GM23338 (cell line): ENCODE measurements around the gene NFKBIZ. TPM values are rescaled to one million over a fixed set of nuclear protein-coding genes. Genes with fewer than 3 reads are reported as not detected.
"Not testable (repeated sequence)": the region's sequence is repeated elsewhere in the genome, so short reads cannot be mapped to it uniquely, and the experiment has no call there.

Experiments used
- ATAC-seq: fragments of 200-7000 bp; cut with Tn5 transposase; 3 replicates; pipeline ENCODE4 v1.9.1; 2020
- DNase-seq: peaks from one replicate; pipeline ENCODE4 v3.0.0-alpha.2; 2015; ENCODE audit warnings: low spot score
- H2AFZ ChIP-seq: fragments of 200-600 bp; sonication (generic); 2 replicates; pipeline ENCODE4 v1.8.0; 2016; ENCODE audit warnings: antibody characterized with exemption, mild to moderate bottlenecking, moderate library complexity
- H3F3A ChIP-seq: fragments of 200-600 bp; sonication (generic); replicated peaks from 2 replicates; pipeline ENCODE4 v1.8.0; 2017; ENCODE audit warnings: antibody characterized with exemption, mixed run types, low read depth
- H3K27ac ChIP-seq: fragments of 200-600 bp; sonication (generic); 2 replicates; pipeline ENCODE4 v1.6.1; 2016; ENCODE audit warnings: low read depth
- H3K27me3 ChIP-seq: fragments of 200-600 bp; sonication (generic); 2 replicates; pipeline ENCODE4 v1.8.0; 2016; ENCODE audit warnings: mild to moderate bottlenecking, mixed run types, moderate library complexity; ENCODE audit not compliant: insufficient read depth
- H3K36me3 ChIP-seq: fragments of 200-600 bp; sonication (generic); 2 replicates; pipeline ENCODE4 v1.8.0; 2016; ENCODE audit warnings: mild to moderate bottlenecking; ENCODE audit not compliant: insufficient read depth
- H3K4me1 ChIP-seq: fragments of 200-600 bp; sonication (generic); 2 replicates; pipeline ENCODE4 v1.8.0; 2016; ENCODE audit warnings: mild to moderate bottlenecking, moderate library complexity; ENCODE audit not compliant: insufficient read depth
- H3K4me2 ChIP-seq: fragments of 200-600 bp; sonication (generic); 2 replicates; pipeline ENCODE4 v1.7.1; 2017; ENCODE audit warnings: mixed run types
- H3K4me3 ChIP-seq: fragments of 200-600 bp; sonication (generic); 2 replicates; pipeline ENCODE4 v1.6.1; 2016; ENCODE audit warnings: mixed run types
- H3K79me2 ChIP-seq: fragments of 200-600 bp; sonication (generic); replicated peaks from 2 replicates; pipeline ENCODE4 v1.8.0; 2017; ENCODE audit warnings: mild to moderate bottlenecking; ENCODE audit not compliant: insufficient read depth
- H3K9me2 ChIP-seq: fragments of 200-600 bp; sonication (generic); 2 replicates; pipeline ENCODE4 v1.8.0; 2017; ENCODE audit not compliant: insufficient read depth
- H4K20me1 ChIP-seq: fragments of 200-600 bp; sonication (generic); replicated peaks from 2 replicates; pipeline ENCODE4 v1.8.0; 2017; ENCODE audit warnings: mild to moderate bottlenecking; ENCODE audit not compliant: insufficient read depth
- H3K27ac Mint-ChIP-seq: 2 replicates; pipeline ENCODE4 v1.8.0; 2020; ENCODE audit warnings: inconsistent platforms, mild to moderate bottlenecking, moderate library complexity, mixed read lengths
- H3K27me3 Mint-ChIP-seq: 3 replicates; pipeline ENCODE4 v1.8.0; 2022; ENCODE audit warnings: low read depth, mild to moderate bottlenecking, moderate library complexity, mixed read lengths, inconsistent platforms; ENCODE audit not compliant: insufficient read depth, poor library complexity
- H3K36me3 Mint-ChIP-seq: 3 replicates; pipeline ENCODE4 v1.8.0; 2021; ENCODE audit warnings: low read depth, mild to moderate bottlenecking, inconsistent platforms, moderate library complexity, mixed read lengths
- H3K4me1 Mint-ChIP-seq: 3 replicates; pipeline ENCODE4 v1.8.0; 2020; ENCODE audit warnings: mild to moderate bottlenecking, inconsistent platforms, mixed read lengths
- H3K4me3 Mint-ChIP-seq: 3 replicates; pipeline ENCODE4 v1.8.0; 2021; ENCODE audit warnings: moderate library complexity, mild to moderate bottlenecking, inconsistent platforms, mixed read lengths
- H3K9me3 Mint-ChIP-seq: 3 replicates; pipeline ENCODE4 v1.8.0; 2020; ENCODE audit warnings: moderate library complexity, mild to moderate bottlenecking, inconsistent platforms, mixed read lengths
- CREB1 ChIP-seq: fragments of 250-450 bp; sonication (Bioruptor Pico); IDR thresholded peaks from 2 replicates; pipeline ENCODE4 v1.5.0; 2020; ENCODE audit warnings: low read depth, mild to moderate bottlenecking, moderate library complexity
- EZH2 ChIP-seq: fragments of 200-600 bp; sonication (generic); IDR thresholded peaks from one replicate; pipeline ENCODE4 v1.8.0; 2017; ENCODE audit warnings: antibody characterized with exemption, mild to moderate bottlenecking, low read depth; ENCODE audit not compliant: unreplicated experiment
- JUNB ChIP-seq: IDR thresholded peaks from one replicate; pipeline ENCODE4 v1.6.1; 2016; ENCODE audit warnings: antibody characterized with exemption; ENCODE audit not compliant: unreplicated experiment
- NANOG ChIP-seq: IDR thresholded peaks from 2 replicates; pipeline ENCODE4 v1.6.1; 2016; ENCODE audit warnings: antibody characterized with exemption, borderline replicate concordance
- POLR2AphosphoS5 ChIP-seq: IDR thresholded peaks from 2 replicates; pipeline ENCODE4 v1.6.1; 2016; ENCODE audit warnings: antibody characterized with exemption, low read depth
- STAT1 ChIP-seq: IDR thresholded peaks from one replicate; pipeline ENCODE4 v1.6.1; 2016; ENCODE audit warnings: antibody characterized with exemption; ENCODE audit not compliant: unreplicated experiment
- ZNF114 ChIP-seq: fragments of 250-450 bp; sonication (Bioruptor Pico); IDR thresholded peaks from 2 replicates; pipeline ENCODE4 v1.5.0; 2020; ENCODE audit warnings: mild to moderate bottlenecking, moderate library complexity
- ZNF331 ChIP-seq: fragments of 250-450 bp; sonication (Bioruptor Pico); IDR thresholded peaks from 2 replicates; pipeline ENCODE4 v1.5.0; 2020; ENCODE audit warnings: low read depth, mild to moderate bottlenecking, moderate library complexity
- ZNF462 ChIP-seq: fragments of 250-450 bp; sonication (Bioruptor Pico); IDR thresholded peaks from 2 replicates; pipeline ENCODE4 v1.5.0; 2020; ENCODE audit warnings: mild to moderate bottlenecking, moderate library complexity
- polyA plus RNA-seq: library from polyadenylated mRNA; unstranded; fragments of >200 nt; fragmentation: Nextera tagmentation; extraction: Ambion mirVana; gene quantifications from 2 replicates; pipeline ENCODE4 v1.2.1, GENCODE V29; 2016
- total RNA-seq: library from RNA; depleted of rRNA; stranded (reverse); fragments of >200 nt; shearing (Covaris generic); gene quantifications from 2 replicates; pipeline ENCODE4 v1.2.3, GENCODE V29; 2014
- TF ChIP-seq, protein P1 (sequence below): IDR thresholded peaks from 2 replicates; pipeline ENCODE4 v1.6.1; 2016; ENCODE audit warnings: antibody characterized with exemption

The NFKBIZ gene
- total and polyA plus RNA-seq, 2 experiments from 2014 or later, result 14.1 to 18.2 TPM

GRCh38 chr3:101884776-101885175 lies 35.5 kb downstream of the NFKBIZ start (continued):
- TF ChIP-seq, protein P1, sequence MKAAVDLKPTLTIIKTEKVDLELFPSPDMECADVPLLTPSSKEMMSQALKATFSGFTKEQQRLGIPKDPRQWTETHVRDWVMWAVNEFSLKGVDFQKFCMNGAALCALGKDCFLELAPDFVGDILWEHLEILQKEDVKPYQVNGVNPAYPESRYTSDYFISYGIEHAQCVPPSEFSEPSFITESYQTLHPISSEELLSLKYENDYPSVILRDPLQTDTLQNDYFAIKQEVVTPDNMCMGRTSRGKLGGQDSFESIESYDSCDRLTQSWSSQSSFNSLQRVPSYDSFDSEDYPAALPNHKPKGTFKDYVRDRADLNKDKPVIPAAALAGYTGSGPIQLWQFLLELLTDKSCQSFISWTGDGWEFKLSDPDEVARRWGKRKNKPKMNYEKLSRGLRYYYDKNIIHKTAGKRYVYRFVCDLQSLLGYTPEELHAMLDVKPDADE, result no peak
- TF ChIP-seq ZNF114 (CRISPR knock-in tag) (no peak), NANOG (no peak), ZNF331 (CRISPR knock-in tag) (no peak), EZH2 (no peak)

- H3K27ac ChIP-seq, H3K9me3 Mint-ChIP-seq, H3F3A ChIP-seq, H3K27me3 ChIP-seq, H3K4me2 ChIP-seq, H3K36me3 Mint-ChIP-seq, H3K4me3 Mint-ChIP-seq, H3K27me3 Mint-ChIP-seq, H3K9me2 ChIP-seq, H2AFZ ChIP-seq, DNase-seq, ATAC-seq, H3K4me1 Mint-ChIP-seq, H3K27ac Mint-ChIP-seq, H3K4me1 ChIP-seq, H4K20me1 ChIP-seq, H3K36me3 ChIP-seq, H3K4me3 ChIP-seq, H3K79me2 ChIP-seq: not testable (repeated sequence)
These were observed 36.3 kb downstream of the NFKBIZ start for GRCh38 chr3:101885584-101885983.

DNA sequence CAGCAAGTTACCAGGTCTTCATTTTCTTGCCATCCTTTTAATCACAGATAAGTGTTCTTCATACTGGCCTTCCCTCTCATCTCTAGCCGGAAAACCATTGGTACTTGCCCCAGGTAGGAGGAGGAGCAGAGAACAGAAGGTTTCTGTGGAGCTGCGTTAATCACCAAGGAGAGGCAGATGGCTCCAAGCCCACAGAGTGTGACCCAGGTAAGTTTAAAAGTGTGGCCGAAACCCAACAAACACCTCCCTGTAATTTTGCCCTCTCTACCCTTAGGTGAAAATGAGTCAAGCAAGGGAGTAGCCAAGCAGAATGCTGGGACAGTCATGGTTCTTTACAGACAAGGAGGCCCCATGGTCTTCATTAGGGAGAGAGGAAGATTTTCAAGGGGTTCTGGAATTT lies 37.3 kb downstream of the NFKBIZ start:
- H3K9me3 Mint-ChIP-seq, result peaks cover 3% of the 10 kb centered on the region; the same call in 2 of the 3 replicates
- no peak overlapping the region for H3K27ac ChIP-seq
- no peak overlapping the region for H3K4me2 ChIP-seq
- no peaks in the 10 kb centered on the region for H3K36me3 Mint-ChIP-seq
- H4K20me1 ChIP-seq, result no peaks in the 10 kb centered on the region
- no peaks in the 10 kb centered on the region for H3K27me3 ChIP-seq
- H3K27ac Mint-ChIP-seq, result no peak overlapping the region
- no peaks in the 10 kb centered on the region; the same call in 1 of the 2 replicates for H3K9me2 ChIP-seq
- H2AFZ ChIP-seq, result no peak overlapping the region
- no peaks in the 10 kb centered on the region for H3K4me1 Mint-ChIP-seq
- H3K27me3 Mint-ChIP-seq, result no peaks in the 10 kb centered on the region
- no peaks in the 10 kb centered on the region for H3K4me1 ChIP-seq
- no peak overlapping the region for H3K4me3 Mint-ChIP-seq
- peaks cover 3% of the 10 kb centered on the region; the same call in 1 of the 2 replicates for H3F3A ChIP-seq
- H3K79me2 ChIP-seq, result no peaks in the 10 kb centered on the region
- no peak for ATAC-seq
- no peak overlapping the region for H3K4me3 ChIP-seq
- no peak for DNase-seq
- H3K36me3 ChIP-seq, result no peaks in the 10 kb centered on the region
- TF ChIP-seq ZNF331 (CRISPR knock-in tag), result no peak
- no peak for TF ChIP-seq JUNB
- no peak for TF ChIP-seq ZNF114 (CRISPR knock-in tag)
- TF ChIP-seq, protein P1, result no peak
- no peak for TF ChIP-seq CREB1 (CRISPR knock-in tag)
- TF ChIP-seq ZNF462 (CRISPR knock-in tag), result no peak
- TF ChIP-seq STAT1, result no peak
- no peak for TF ChIP-seq EZH2
- TF ChIP-seq POLR2AphosphoS5, result no peak
